Thyroid gland (tissue), 4 donors: ENCODE measurements around the gene BCO1.

ENCODE experiments used
- CTCF ChIP-seq, 6 experiments: fragments of 200-600 bp in 3 of 6; fragments of 450-650 bp in 3 of 6; sonication (generic) in 3 of 6; IDR thresholded peaks; one replicate each; pipeline ENCODE4 v1.5.1; 2016 to 2019; ENCODE audit warnings: antibody characterized with exemption in 6 of 6, mild to moderate bottlenecking in 2 of 6, inconsistent platforms in 1 of 6, moderate library complexity in 1 of 6
- POLR2A ChIP-seq, 2 donors: fragments of 450-650 bp; IDR thresholded peaks; one replicate each; pipeline ENCODE4 v1.6.1; 2017; ENCODE audit warnings: antibody characterized with exemption in 2 of 2, mild to moderate bottlenecking in 2 of 2, moderate library complexity in 1 of 2

- TF ChIP-seq POLR2A (IDR thresholded peaks at IDR 0.05) (no peak), CTCF (IDR thresholded peaks at IDR 0.05) (peak in 2 of 6 experiments; percentile 12 to 25)
Observed at GRCh38 chr16:81263470-81264220, 25.2 kb downstream of the BCO1 start.
